Measurements from ENCODE around the gene LXN.
"Not testable (repeated sequence)": the region's sequence is repeated elsewhere in the genome, so short reads cannot be mapped to it uniquely, and the experiment has no call there.

LXN gene, protein sequence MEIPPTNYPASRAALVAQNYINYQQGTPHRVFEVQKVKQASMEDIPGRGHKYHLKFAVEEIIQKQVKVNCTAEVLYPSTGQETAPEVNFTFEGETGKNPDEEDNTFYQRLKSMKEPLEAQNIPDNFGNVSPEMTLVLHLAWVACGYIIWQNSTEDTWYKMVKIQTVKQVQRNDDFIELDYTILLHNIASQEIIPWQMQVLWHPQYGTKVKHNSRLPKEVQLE

DNA sequence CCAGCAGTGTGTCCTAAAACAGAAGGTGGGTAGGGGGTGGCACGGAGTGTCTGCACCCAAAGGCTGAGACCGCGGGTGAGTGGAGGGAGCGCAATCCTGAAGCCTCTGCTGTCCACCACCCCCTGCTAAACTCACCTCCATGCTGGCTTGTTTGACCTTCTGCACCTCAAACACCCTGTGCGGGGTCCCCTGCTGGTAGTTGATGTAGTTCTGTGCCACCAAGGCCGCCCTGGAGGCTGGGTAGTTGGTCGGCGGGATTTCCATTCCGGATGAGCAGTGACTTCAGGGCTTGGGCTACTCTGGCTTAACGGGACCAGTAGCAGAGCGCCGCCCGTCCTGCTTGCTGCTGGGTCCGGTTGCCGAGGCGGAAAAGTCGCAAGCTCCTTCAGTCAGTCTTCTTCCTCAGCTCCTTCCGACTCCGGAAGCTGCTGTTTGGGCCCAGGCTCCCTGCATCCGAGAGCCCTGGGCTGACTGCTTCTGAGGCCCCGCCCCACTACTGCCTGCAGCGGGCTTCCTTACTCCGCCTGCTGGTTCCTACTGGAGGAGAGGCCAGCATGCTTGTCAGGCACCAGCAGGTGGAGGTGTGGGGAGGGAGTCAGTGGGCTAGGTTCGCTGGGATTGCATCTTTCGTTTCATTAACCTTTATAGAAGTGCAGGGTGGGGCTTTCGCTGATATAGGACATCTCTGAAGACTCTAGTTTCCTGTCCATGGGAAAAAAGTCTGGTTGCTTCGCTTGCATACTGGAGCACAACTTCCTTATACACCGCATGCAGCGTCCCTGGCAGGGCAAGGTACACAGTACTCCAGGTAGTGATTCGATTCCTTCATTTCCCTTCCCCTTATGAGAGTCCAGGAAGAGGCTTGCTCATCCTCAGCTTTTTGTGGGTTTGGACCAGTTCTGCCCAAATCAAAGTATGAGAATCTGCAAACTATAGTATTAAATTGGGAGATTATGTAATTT is at the start of gene LXN:
LXN (minus strand) TSS at position 434 of the 962 bp plus-strand sequence; CDS start at position 264, 170 bp downstream.
- DNase-seq: no peak

DNA sequence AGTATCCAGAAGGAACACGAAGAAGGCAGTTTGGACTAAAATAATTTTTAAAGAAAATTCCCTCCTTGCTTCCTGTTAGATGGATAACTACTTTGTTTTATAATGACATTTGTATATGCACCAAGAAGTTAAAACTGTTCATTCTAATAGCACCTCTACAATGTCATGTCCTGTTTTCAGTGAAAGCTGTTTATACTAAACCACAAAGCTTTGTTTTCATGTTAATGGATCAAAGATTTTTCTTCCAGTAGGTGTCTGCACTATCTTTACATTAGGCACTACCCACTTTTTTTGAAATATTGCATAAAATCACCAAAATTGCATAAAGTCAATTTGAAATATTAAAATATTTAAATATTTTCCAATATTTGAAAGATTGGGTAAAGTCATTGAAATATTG is 49.7 kb upstream of the LXN start:
- DNase-seq: no peak

DNA sequence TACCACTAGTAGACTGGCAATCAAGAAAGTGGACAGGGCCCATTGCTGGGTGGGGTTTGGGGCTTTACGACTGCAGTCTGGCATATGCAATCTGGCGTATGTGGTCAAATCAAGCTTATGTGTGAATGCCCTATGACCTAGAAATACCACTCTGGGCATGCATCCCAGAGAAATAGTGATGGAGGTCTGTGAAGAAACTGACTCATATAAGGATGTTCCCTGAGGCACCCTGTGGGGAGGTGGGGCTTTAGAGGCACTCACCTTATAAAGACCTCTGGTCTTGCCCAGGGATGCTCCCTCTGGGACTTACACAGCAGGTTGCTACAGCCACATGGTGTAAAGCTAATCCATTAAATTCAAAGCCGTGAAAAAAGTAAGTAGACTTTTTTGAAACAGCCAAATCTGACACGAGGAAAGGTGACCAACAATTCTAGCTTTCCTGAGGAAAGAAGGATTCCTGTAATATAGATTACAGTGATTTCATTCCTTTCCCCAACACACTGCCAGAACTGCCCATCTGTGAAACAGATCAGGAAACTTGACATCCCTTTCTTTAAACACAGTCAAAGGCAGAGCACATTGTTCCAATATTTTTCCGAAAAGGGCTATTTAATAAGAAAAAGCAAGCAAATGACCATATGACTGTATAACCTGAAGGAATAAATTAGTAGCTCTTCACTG is 46.2 kb upstream of the LXN start:
- peak; percentile 67 for DNase-seq

DNA sequence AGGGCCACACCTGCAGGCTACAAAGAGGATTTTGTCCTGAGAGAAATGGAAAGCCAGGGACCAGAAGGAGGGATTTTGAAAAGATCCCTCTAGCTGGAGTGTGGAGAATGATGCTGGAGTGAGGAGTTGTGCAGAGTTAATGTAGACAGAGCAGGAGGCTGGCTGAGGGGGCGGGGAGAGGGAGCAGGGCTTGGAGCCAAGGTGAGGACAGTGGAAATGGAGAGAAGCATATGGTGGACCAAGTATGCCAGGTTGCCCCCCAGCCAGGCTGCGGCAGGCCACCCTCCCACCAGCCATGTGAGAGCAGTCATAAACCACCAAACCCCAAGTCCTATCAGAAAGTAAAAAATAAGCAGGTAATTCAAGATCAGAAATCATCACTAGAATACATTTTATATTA is 45.1 kb upstream of the LXN start:
- DNase-seq: no peak

DNA sequence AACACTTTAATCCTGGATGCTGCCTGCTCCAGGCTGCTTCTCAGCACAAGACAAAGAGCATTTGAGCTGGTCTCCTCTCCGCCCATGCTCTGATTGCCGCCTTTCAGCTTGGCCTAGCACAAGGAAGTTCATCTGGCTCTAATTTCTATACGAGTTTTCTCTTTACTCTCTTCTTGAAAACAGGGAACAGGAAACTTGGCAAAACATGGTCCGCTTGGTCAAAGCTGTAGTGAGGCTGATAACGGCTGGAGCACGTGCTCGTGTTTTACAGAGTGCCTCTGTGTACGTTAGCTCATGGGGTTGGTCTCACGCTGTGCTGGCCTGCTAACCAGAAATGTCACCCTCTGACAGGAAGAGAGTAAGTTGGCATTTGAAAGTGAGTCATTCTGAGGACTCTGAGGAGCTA is 40.6 kb upstream of the LXN start:
- no peak for DNase-seq

DNA sequence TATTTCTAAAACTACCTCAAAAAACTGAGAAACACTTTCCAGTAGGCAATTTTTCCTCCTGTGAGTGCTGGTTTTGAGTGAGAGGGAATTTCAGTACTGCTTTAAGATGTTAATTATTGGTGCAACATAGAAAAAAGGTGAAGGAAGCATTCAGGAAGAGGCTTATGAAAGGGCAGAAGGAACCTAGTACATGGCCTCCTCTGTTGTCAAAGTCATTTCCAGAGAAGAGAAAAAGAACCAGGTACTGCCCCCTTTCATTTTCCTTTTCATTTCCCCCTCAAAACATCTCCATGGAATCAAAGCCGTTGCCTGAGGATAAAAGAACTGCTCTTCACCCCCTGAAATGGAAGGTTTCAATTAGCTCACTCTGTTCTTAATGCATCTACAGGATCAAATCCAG is 40.0 kb upstream of the LXN start:
- DNase-seq: no peak

DNA sequence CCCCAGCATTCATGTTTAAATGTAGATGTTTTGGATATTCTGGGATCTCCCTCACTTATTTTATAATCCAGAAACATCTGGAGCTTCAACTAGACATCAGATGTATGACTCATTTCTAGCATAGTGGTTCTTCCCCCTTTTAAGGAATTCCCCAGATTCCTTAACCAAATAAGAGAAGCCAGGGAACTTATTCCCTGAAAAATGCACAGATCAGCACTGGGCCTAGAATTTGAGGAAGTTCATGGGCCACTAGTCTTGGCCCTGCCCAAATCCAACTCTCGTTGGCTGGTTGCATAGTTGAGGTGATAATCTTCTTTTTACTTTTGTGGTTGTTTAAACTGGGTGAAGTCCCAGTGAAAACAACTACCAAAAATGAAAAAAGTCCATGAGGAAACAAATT is 39.4 kb upstream of the LXN start:
- no peak for DNase-seq

DNA sequence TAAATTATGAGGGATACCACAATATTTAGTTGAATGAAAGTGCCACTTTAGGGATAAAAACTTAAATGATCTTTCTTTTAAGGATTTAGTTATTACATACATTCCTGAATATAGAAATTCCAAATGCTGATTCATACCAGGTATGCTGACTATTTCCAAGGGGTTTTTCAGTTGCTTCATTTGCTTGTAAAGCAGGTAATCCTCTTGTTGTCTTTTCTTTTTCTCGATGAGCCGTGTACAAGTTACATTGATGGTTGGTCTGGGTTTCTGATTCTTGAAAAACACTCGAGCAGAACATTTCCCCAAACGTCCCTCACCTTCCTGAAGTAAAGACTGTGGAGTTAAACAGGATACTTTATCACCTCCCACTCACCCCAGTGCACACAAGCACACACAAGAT is 38.2 kb upstream of the LXN start:
- DNase-seq: no peak

DNA sequence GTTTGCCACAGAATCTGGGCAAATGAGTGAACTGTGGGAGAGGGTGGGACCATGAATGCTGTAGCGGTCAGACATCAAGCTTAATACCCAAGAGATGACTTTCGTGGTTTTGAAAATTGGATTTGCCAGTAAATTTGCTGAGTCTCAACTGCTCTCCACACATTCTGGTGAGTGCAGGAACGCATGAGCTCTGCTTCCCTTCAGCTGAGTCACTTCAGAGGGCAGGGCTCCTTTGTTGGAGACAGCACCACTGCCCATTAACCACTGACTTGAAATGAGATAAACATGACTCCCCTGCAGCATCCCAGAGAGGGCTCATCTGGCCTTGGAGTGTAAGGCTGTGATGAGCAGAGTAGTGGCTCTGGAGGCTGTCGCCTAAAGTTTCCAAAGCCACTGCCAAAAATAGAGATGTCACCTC is 37.2 kb upstream of the LXN start:
- DNase-seq: peak; percentile 74

DNA sequence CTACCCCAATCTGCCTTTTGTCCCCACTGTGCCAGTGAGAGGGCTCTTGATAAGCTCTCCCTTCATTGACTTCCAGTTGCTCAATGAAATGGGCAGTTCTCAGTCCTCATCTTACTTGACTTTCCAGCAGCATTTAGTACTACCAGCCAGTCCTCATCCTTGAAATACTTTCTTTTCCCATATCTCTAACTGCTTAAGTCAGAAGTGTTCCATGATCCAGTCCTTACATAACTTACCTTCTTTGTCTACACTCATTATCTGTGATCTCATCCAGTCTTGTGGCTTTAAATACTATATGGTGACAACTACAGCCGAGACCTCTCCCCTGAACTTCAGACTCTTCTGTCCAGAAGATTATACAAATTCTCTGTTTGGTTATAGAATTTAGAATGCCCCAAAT is 31.1 kb upstream of the LXN start:
- DNase-seq: no peak

DNA sequence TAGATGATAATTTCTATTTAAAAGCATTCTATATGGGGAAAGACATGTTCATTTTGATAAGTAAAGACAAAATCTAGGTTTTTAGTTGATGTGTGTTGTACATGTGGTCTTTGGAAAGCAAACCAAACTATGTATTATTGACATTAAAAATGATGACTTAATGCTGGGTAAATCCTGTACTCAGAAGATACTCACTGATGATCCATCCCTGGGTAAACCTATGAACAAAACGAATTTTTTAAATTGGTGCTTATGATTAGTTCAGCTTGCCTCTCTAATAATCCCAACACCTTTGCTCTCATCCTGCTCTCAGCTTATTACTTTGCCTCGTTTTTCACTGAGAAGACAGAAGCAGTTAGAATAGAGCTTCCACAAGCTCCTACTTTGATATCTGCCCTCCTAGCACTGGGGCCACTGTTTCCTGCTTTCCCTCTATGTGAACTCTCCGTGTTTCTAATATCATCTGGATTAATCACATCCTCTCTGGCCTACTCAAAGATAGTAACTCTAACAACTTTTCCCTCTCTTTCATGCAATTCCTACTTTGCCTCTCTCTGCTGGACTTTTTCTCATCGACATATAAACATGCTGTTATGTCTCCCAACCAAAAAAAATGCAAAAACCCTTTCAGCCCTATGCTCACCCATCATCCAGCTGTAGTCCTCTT is 30.5 kb upstream of the LXN start:
- DNase-seq: no peak

DNA sequence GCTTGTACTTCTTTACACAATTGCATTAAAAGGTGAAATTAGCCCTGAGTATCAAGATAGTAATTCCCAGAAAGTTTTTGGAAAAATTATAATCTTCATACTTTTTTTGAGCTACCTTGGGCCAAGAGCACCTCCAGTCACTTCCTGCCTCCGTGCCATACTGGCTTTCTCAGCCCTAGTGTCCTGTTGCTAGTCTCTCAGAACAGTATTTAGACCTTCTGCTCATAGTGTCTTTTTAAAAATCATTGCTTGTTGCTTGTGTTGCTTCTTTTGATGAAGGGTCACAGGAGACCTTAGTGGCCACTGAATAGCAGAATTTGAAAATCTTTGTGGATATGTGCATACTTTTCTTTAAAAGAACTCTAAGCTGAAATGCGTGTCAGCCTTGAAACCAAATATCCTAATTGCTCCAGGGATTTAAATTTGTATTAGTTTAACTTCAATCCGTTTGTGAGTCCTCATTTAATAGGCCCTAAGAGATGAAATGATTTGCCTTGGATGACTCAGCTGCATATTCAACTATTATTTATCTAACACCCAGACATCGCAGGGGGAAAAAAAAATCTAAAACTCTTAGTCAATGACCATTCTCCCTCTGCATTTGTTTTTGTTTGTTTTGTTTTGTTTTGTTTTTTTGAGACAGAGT is 29.1 kb upstream of the LXN start:
- DNase-seq: no peak

DNA sequence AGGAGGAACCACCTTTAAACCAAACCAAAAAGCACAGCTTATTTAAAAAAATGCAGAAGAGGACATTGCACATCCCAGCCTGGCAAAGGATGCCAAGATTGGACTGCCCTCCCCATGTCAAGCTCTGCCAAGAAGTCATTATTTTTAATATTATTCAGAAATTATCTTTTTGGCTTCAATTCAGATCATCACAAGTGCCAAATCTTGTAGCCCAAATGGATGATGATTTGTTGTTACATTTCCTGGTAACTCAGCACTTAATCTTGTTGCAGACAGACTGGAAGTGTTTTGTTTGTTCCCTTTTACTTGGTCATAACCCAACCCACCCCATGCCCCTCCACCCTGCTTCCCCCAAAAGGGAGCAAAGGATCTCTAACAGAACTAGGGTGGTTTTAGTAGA is 28.1 kb upstream of the LXN start:
- DNase-seq: no peak

DNA sequence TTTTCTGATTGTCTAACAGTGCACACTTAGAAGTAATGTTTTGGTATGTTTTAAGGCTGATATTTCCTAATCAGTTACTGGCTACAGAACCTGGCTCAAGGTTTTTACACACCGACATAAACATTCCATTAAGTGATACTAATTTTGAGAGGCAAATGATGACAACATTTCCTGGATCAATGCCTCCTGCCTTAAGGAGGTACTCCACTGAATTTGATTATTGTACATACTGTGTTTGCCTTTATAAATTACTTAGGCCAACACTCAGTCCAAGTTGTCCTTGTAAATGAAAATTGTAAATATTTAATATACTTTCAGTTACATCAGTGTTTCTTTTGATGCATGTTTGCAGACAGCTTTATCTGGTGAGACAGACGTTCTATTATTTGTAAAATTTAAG is 24.2 kb upstream of the LXN start:
- DNase-seq: no peak

DNA sequence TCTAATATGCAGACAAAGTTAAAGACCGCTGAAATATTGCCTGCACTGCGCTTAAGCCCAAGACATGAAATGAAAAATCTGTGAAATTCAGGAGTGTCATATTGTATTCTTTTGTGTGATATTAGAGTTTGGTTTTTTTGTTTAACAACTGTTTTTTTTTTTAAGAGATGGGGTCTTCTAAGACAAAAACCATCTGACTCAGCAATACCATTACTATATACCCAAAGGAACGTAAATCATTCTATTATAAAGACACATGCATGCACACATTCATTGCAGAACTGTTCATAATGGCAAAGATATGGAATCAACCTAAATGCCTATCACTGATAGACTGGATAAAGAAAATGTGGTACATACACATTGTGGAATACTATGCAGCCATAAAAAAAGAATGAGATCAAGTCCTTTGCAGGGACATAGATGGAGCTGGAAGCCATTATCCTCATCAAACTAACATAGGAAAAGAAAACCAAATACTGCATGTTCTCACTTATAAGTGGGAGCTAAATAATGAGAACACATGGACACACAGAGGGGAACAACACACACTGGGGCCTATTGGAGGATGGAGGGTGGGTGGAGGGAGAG is 21.5 kb upstream of the LXN start:
- DNase-seq: not testable (repeated sequence)

DNA sequence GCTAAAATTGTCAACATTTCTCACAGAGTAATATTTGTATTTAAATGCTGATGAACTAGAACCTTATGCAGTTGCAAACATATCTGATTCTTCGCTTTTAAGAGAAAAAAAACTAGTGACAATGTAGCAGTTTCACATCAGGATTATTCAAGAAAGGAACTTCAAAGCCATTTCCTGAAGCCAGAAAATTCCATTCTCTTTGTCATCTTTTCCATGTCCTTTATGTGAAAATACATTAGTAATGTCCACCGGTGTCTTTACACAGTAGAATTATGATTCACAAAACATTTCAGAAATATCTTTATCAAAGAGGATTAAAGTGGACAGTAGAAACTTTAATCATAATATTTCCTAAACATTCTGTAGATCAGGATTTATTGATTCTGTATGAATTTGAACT is 12.7 kb upstream of the LXN start:
- no peak for DNase-seq

DNA sequence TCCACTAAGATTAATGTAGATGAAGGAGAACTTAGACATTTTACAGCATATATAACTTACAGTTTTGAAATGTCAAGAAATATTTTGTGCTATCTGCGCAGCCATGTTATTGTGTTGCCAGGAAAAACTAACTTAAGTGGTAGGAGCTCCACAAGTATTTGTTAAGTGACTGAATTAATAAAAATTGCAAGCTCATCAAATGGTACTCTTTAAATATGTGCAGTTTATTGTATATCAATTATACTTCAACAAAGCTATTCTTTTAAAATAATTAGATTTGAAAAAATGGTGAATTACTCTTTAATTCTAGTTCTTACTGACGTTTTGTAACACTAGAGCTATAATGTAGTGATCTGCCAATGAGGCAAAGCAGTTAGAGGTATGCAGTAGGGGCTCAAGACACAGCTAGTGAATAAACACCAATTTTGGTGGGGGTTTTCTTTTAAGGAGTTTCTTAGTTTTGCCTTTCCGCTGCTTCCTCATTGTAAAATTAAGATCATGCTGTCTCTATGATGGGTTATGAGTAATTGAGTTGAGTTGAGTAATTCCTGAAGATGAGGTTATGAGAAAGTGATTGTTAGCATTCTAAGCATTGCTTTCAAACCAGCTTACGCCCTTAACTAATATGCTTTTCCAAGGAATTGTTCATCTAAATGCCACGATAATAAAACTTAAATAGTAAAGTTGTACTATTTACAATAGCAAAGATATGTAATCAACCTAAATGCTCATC is 10.9 kb upstream of the LXN start:
- no peak for DNase-seq

DNA sequence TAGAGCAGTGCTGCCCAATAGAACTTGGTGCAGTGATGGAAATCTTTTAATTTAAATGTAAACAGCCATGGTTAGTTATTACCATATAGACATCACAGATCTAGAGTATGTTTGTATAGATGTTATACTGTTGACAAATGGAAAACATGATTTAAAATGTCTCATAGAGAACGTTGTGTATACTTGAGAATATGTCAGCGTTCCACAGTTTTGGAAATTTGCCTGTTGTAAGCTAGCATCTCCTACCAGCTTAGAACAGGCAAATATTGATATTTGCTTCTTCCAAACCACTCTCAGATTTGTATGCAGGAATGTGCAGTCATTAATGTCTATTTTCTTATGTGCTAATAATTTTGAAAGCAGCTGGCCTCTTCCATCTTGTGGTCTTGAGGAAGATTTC is 8.4 kb upstream of the LXN start:
- no peak for DNase-seq

DNA sequence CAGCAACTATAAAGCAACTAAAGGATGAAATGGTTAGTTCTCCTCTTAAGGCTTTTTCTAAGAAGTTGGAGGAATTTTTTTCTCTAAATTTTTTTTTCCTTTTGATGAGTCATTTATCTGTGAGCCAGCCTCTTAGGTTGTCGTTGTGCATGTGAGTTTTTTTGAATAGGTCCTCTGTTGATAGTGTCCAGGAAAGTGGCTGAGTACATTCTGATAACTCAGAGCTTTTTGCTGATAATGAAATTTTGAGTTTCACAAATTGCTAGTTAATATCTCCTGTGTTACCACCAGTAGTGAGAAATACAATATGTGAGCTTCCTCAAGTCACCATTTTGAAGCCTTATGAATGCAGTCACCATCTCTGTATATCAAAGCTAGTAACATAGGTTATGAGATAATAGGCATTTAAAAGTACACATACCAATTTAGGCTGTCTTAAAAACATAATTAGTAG is 7.1 kb upstream of the LXN start:
- no peak for DNase-seq

DNA sequence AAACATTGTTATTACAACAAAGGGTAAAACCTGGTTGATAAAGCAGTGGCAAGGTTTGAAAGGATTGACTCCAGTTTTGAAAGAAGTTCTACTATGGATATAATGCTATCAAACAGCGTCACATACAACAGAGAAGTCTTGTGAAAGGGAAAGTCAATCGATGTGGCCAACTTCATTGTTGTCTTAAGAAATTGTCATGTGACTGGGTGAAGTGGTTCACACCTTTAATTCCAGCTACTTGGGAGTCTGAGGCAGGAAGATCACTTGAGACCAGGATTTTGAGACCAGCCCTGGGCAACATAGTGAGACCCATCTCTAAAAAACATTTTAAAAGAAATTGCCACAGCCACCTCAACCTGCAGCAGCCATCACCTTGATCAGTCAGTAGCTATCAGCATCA is 6.2 kb upstream of the LXN start:
- no peak for DNase-seq

DNA sequence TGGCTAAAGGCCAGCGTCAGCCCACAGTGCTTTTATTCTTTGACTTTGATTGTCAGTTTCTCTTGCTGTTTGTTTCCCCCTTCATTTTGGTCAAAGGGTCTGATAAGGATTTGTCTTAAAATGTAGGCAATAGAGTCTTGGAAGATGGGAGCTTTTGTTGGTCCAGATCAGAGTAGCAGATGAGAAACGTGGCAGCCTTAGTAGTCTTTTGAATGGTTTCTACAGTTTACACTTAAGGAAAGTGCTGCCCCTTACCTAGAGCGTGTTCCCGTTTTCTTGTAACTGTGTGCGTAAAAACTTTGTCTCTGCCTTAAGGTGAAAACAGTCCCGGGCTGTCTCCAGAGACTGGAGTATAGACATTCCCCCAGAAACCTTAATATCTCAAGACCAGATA is 630 bp downstream of the LXN start:
- DNase-seq: no peak

DNA sequence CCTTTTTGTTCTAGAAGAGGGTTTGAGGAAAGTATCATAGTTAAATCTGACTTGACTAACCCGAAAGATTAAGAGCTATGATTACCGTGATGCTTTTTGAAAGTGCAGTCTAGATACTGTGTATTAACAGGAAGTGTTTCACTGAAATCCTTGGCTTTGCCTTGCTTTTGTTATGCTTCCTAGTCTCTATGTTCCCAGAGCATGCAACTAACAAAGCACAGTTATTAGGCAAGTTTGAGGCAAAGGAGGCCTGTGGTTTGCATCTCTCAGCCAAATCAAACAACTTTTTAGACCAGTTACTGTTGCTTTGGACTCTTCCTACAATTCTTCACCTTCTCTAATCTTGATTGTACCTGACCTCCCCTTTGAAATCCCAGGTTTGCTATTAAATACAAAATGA is 3.9 kb downstream of the LXN start:
- DNase-seq: no peak
